Peyer's patch (tissue), 4 donors: ENCODE measurements around the gene ADCY7. TPM values are rescaled to one million over a fixed set of nuclear protein-coding genes. Genes with fewer than 3 reads are reported as not detected.

Source experiments
- DNase-seq, 3 donors: peaks; one replicate each; pipeline ENCODE4 v3.0.0-alpha.2; 2017 to 2019
- H3K27ac ChIP-seq, 4 donors: fragments of 200-600 bp; sonication (generic); one replicate each; pipeline ENCODE4 v1.5.1; 2016 to 2019
- H3K27me3 ChIP-seq, 2 donors: fragments of 200-600 bp; sonication (generic); one replicate each; pipeline ENCODE4 v1.5.1; 2019
- H3K36me3 ChIP-seq, 3 donors: fragments of 200-600 bp; sonication (generic); one replicate each; pipeline ENCODE4 v1.5.1; 2016 to 2019
- H3K4me1 ChIP-seq, 4 donors: fragments of 200-600 bp; sonication (generic); one replicate each; pipeline ENCODE4 v1.5.1; 2016 to 2019
- H3K4me3 ChIP-seq, 4 donors: fragments of 200-600 bp; sonication (generic); 1 replicate in 3 of 4; 2 replicates in 1 of 4; pipeline ENCODE4 v1.5.1; 2016 to 2019; ENCODE audit warnings: mild to moderate bottlenecking in 1 of 4
- H3K9me3 ChIP-seq, 4 donors: fragments of 200-600 bp; sonication (generic); one replicate each; pipeline ENCODE4 v1.5.1; 2016 to 2019; ENCODE audit warnings: mild to moderate bottlenecking in 1 of 4
- CTCF ChIP-seq, 6 experiments: fragments of 450-650 bp in 4 of 6; fragments of 200-600 bp in 2 of 6; sonication (generic) in 1 of 6; IDR thresholded peaks; one replicate each; pipeline ENCODE4 v1.5.1; 2017 to 2019; ENCODE audit warnings: antibody characterized with exemption in 6 of 6, mild to moderate bottlenecking in 3 of 6, moderate library complexity in 1 of 6
- POLR2A ChIP-seq, 2 donors: fragments of 450-650 bp; IDR thresholded peaks; one replicate each; pipeline ENCODE4 v1.5.1; 2017; ENCODE audit warnings: antibody characterized with exemption in 2 of 2, mild to moderate bottlenecking in 2 of 2, moderate library complexity in 2 of 2
- small RNA-seq, 2 donors: library from RNA; depleted of rRNA; stranded (forward); fragments of <200 nt; gene quantifications; one replicate each; pipeline ENCODE3, GENCODE V24; 2016
- total RNA-seq, 4 donors: library from RNA; depleted of rRNA; stranded (reverse); fragments of >200 nt; gene quantifications; one replicate each; pipeline ENCODE4 v1.1.0, GENCODE V29; 2016

Gene ADCY7
- total RNA-seq, 4 donors from 2014 or later = 6.5 to 67.7 (median 21.5) TPM

GRCh38 chr16:50360033-50360778 lies 93.9 kb downstream of the ADCY7 start:
- no peak overlapping the region for H3K4me3 ChIP-seq
- no peaks in the 10 kb centered on the region for H3K9me3 ChIP-seq
- H3K27me3 ChIP-seq = no peaks in the 10 kb centered on the region
- peaks cover 0 to 9% (median 0%) of the 10 kb centered on the region in 4 donors for H3K4me1 ChIP-seq
- TF ChIP-seq CTCF (IDR thresholded peaks at IDR 0.05) (no peak), POLR2A (IDR thresholded peaks at IDR 0.05) (no peak)
- no peak for DNase-seq
- no peak overlapping the region for H3K27ac ChIP-seq
- peaks cover 0 to 63% (median 0%) of the 10 kb centered on the region in 3 donors for H3K36me3 ChIP-seq

- DNase-seq = no peak
- Histone ChIP-seq H3K9me3 (no peaks in the 10 kb centered on the region), H3K36me3 (peaks cover 0 to 63% (median 0%) of the 10 kb centered on the region in 3 donors), H3K4me3 (no peak overlapping the region), H3K4me1 (peaks cover 0 to 10% (median 0%) of the 10 kb centered on the region in 4 donors), H3K27ac (no peak overlapping the region), H3K27me3 (no peaks in the 10 kb centered on the region)
- no peak for TF ChIP-seq CTCF (IDR thresholded peaks at IDR 0.05)
- no peak for TF ChIP-seq POLR2A (IDR thresholded peaks at IDR 0.05)
Measured at GRCh38 chr16:50360779-50361178, 94.4 kb downstream of the ADCY7 start.

GRCh38 chr16:50363656-50364055 lies 97.3 kb downstream of the ADCY7 start:
- Histone ChIP-seq H3K4me1 (peaks cover 0 to 29% (median 6%) of the 10 kb centered on the region in 4 donors), H3K4me3 (no peak overlapping the region), H3K9me3 (no peaks in the 10 kb centered on the region), H3K36me3 (peaks cover 0 to 55% (median 0%) of the 10 kb centered on the region in 3 donors), H3K27me3 (no peaks in the 10 kb centered on the region), H3K27ac (no peak overlapping the region)
- no peak for TF ChIP-seq POLR2A (IDR thresholded peaks at IDR 0.05)
- no peak for TF ChIP-seq CTCF (IDR thresholded peaks at IDR 0.05)
- no peak for DNase-seq

GRCh38 chr16:50365791-50366575 lies 99.6 kb downstream of the ADCY7 start:
- DNase-seq = no peak
- TF ChIP-seq POLR2A (IDR thresholded peaks at IDR 0.05) (no peak), CTCF (IDR thresholded peaks at IDR 0.05) (no peak)
- H3K4me1 ChIP-seq = peaks cover 0 to 20% (median 9%) of the 10 kb centered on the region in 4 donors
- H3K27ac ChIP-seq = no peak overlapping the region
- peaks cover 0 to 40% (median 0%) of the 10 kb centered on the region in 3 donors for H3K36me3 ChIP-seq
- H3K27me3 ChIP-seq = no peaks in the 10 kb centered on the region
- H3K4me3 ChIP-seq = no peak overlapping the region
- H3K9me3 ChIP-seq = no peaks in the 10 kb centered on the region

Small RNAs within 50 kb of the gene (small RNA-seq; reads per million reads assigned to genes)
- 0 reads per million in 2 donors for gene MIR6771

Other genes with a start within 250 kb of the ADCY7 start
- 10 to 100 TPM; 12.4 to 25.6 (median 15.1) TPM for gene CNEP1R1, start 241.3 kb upstream of the ADCY7 start, total RNA-seq
- 10 to 100 TPM; 22.4 to 39.7 (median 29.6) TPM for gene HEATR3, start 200.6 kb upstream of the ADCY7 start, total RNA-seq
- 10 to 100 TPM; 10.7 to 30.5 (median 24.7) TPM for gene TENT4B, start 113.2 kb upstream of the ADCY7 start, total RNA-seq
- 10 to 100 TPM; 27.8 to 46.2 (median 36.8) TPM for gene BRD7, start 102.4 kb downstream of the ADCY7 start, total RNA-seq